Right hindlimb (tissue), 1 donor: ENCODE measurements around the gene DENND5A.
"Not testable (repeated sequence)": the region's sequence is repeated elsewhere in the genome, so short reads cannot be mapped to it uniquely, and the experiment has no call there.

Experiments used
- DNase-seq: peaks from one replicate; pipeline ENCODE4 v3.0.0-alpha.2; 2018

Gene DENND5A

DNA sequence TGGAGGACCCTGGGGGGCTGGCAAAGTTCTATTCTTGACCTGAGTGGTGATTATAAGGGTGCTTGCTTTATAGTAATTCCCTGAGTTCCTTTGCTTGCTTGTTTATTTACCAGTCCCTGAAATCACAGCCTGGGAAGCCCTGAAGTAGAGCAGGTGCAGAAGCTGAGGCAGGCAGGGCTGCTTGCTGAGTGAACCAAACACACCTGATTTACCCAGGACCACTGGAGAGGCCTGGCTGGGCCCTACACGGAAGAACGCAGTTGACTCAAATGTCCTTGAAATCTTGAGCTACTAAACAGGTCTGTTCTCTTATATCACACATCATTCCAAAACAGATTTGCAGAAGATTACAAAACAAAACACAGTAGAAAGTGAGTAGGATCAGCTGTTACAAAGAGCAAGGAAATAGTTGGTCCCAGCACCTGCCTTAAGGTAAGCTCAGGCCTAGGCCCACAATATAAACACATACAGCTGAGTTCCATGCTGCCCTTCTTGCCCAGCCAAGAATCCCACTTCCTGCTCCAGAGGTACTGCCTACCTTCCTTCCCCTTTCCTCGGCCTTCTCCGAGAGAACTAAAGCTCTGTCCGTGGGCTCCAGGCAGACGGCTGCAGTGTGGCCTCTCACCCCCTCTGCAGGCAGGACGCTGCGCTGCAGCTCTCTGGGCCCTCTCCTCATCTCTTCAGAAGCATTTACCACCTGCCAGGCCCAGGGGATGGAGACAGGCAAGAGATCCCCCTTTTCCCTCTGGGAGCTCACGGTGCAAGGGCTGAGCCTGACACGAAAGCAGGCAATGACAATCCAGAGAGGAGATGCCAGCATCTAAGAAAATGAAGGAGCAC lies 127.6 kb downstream of the DENND5A start:
- DNase-seq: peak; percentile 81

DNA sequence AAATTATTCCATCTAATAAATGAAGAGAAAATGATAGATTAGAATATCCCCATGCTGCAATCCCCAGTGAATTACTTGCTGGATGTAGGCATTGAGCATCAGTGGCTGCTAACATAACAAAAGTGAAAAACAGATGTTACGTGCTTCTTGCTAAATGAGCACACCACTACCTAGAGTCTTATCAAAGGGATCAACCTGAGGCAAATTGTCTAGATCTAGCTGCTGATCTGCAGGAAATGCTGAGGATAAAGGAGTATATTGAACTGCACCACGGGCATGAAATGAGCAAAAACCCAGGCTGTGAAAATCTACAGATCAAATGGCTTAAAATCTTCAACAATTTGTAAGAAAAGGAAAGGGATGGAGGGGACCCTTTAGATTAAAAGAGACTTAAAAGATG lies 128.4 kb downstream of the DENND5A start:
- DNase-seq: no peak

GRCh38 chr11:9133956-9134355 lies 131.2 kb downstream of the DENND5A start:
- DNase-seq: no peak

- no peak for DNase-seq
Observed at GRCh38 chr11:9132203-9132878, 132.8 kb downstream of the DENND5A start.

DNA sequence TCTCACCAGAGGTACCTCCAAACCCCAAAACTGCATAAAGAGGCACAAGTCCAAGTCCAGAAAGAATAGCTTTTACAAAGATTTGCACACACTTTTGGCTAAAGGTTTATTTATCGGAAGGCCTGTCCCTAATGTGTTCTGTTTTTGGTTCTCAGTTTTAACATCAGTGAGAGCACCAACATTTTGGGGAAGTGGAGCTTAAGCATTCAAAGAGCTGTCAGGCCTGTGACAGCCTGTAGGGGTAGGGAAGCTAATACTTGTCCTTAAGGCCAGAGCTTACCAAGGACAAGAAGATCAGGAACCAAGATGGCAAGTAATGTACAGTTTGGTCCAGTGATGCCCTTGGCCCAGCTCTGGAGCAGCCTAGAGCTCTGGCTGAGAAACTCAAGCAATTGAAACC lies 134.9 kb downstream of the DENND5A start:
- DNase-seq: no peak

- DNase-seq: no peak
Observed at GRCh38 chr11:9126636-9127035, 138.5 kb downstream of the DENND5A start.

DNA sequence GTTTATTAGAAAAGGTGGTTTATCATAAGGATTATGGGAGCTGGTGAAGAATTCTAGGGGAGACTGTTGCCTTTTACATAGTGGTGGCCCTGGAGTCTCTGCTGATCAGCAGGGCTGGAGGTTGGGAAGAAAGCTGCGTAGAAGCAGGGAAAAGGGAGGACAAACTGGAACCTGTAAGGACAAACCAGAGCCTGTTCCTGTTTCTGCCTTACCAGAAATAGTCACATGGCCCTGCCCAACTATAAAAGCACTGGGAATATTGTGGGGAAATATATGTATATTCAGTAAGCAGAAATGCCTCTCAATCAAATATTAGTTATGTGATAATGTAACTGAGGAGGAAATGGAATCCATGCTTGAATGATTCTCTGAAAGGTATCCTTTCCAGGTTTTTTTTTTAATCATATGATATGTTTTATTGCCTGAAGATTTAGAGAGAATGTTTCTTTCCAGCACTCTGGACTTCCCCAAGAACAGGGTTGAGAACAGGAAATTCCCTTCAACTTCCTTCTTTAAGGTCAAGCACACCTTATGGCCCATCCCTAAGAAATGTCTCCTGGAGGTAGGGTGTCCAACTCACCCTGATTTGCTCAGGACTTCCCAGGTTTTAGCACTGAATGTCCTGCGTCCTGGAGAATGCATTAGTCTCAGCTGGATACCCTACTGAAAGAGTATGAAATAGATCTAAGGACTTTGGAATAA lies 139.8 kb downstream of the DENND5A start:
- DNase-seq: no peak

- no peak for DNase-seq
Observed at GRCh38 chr11:9123595-9124304, 141.4 kb downstream of the DENND5A start.

GRCh38 chr11:9121469-9121796 lies 143.7 kb downstream of the DENND5A start:
- DNase-seq: no peak

DNA sequence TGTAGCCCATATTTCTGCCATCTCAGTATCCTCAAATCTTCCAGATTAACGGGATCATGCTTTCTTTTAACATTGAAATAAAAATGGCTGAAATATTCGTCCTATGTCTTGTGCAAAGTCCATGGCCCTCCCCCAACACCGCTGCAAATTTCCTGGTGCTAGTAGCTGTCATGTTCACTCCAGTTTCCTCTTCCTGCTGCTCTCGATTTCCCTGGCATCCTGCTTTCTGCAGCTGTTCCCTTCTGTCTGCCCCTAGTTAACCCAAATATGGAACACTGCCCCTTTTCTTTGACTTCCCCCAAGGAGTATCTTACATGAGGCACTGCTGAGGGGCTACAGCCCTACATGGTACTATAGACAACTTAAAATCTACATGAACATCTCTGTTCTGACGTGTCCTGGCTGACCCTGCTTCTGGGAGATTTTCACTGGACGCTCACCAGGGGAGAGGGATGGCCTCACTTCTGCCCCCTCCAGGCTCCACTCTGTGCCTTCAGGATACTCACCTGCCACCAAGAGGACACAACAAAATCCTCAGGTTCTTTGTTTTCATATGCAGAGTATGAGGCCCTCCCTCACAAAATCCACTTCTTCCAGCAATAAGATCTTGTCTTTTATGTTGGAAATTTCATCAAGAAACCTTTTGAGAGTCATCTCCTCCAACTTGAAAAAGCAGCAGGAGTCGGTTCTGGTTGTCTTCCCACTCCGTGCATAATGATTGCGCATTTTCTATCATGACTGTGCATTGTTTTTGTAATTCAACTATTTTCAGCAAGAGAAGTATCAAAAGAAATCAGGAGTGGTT lies 144.3 kb downstream of the DENND5A start:
- no peak for DNase-seq

DNA sequence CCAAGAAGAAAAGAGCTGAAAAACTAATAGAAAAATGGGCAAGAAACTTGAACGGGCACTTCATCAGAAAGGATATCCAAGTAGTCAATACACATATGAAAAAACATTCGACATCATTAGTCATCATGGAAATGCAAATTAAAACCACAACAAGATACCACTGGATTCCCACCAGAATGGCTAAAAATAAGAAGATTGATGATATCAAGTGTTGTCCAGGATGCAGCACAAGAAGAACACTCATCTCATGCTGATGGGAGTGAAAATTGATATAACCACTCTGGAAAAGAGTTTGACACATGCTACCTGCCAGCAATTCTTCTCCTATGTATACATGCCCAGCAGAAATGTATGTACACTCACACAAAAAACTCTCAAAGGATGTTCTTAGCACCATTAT lies 146.9 kb downstream of the DENND5A start:
- no peak for DNase-seq

DNA sequence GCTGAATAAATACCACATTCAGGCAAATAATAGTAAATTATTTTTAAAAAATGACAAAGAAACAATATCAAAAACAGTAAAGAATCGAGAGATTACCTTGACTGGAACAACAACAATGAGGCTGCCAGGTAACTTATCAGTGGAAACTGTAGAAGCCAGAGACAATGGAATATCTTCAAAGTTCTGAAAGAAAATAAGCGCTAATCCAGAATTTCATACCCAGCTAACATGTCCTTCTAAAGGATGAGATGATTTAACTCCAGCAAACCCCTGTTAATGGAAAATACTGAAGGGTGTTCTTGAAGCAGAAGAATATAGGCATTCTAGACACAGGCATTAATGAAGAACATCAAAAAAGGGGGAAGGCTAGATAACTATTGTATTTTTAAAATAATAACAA lies 153.1 kb downstream of the DENND5A start:
- DNase-seq: no peak

- no peak for DNase-seq
Observed at GRCh38 chr11:9109858-9110731, 155.1 kb downstream of the DENND5A start.

- no peak for DNase-seq
Observed at GRCh38 chr11:9104580-9104979, 160.6 kb downstream of the DENND5A start.

DNA sequence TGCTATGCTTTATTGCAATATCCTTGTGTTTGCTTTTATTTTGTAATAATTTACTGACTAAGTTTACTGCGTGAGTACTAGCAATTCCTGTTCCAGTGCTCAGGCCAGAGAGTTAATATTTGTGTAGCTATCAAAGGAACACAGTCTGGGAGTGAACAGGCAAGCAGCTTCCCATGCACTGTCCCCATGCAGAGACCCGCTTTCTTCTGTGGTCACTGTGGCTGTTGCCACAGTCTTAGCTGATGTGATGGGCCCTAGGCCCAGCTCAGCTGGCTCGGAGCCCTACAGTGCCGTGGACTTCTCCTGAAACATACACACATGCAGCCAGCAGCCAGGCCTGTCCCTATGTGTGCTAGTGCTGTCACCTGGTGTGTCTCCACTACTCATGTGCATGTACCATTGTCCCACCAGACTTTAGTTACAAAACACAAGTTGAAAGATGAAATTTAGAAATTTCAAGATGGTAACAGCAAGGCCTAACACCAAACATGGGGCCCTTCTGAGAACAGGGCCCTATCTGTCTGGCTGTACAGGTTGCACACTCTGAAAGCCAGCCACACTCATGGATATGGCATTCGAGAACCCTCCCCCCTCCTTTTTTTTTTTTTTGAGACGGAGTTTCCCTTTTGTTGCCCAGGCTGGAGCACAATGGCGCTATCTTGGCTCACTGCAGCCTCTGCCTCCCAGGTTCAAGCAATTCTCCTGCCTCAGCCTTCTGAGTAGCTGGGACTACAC lies 161.4 kb downstream of the DENND5A start:
- no peak for DNase-seq

GRCh38 chr11:9099617-9100016 lies 165.5 kb downstream of the DENND5A start:
- DNase-seq: no peak

DNA sequence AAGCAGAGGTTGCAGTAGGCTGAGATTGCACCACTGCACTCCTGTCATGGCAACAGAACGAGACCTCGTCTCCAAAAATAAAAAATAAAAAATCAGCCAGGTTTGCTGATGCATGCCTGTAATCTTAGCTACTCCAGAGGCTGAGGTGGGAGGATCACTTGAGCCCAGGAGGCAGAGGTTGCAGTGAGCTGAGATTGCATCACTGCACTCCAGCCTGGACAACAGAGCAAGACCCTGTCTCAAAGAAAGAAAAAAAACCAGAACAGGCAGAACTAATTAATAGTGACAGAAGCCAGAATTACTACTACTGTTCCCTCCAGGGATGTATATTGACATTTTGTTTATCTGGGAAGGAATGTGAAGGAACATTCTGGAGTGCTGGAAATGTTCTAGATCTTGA lies 166.7 kb downstream of the DENND5A start:
- not testable (repeated sequence) for DNase-seq

- DNase-seq: not testable (repeated sequence)
Observed at GRCh38 chr11:9097186-9097943, 167.8 kb downstream of the DENND5A start.

GRCh38 chr11:9096427-9096826 lies 168.7 kb downstream of the DENND5A start:
- DNase-seq: no peak

DNA sequence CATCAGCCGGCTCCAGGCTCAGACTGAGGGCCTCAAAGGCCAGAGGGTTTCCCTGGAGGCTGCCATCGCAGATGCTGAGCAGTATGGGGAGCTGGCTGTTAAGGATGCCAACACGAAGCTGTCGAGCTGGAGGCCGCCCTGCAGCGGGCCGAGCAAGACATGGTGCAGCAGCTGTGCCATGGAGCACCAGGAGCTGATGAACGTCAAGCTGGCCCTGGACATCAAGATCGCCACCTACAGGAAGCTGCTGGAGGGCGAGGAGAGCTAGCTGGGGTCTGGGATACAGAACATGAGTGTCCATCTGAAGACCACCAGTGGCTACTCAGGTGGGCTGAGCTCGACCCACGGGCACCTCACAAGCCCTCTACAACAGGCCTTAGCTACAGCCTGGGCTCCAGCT lies 169.7 kb downstream of the DENND5A start:
- DNase-seq: no peak
